GM12878 (cell line): ENCODE data around the gene GRM7. TPM values are rescaled to one million over a fixed set of nuclear protein-coding genes. Genes with fewer than 3 reads are reported as not detected.

ENCODE experiments used
- ATAC-seq: fragments of 200-7000 bp; cut with Tn5 transposase; 3 replicates; pipeline ENCODE4 v1.9.1; 2020; ENCODE audit warnings: mild to moderate bottlenecking, moderate library complexity
- BruUV-seq: library from RNA; stranded (reverse); fragments of 400-500 nt; replicated peaks from 2 replicates; lab custom pipeline; 2021; lab: Mats Ljungman, UMichigan
- CTCF ChIA-PET: fragments of 300-600 bp; sonication (Branson Sonifier 250); formaldehyde crosslinking; extraction: SDS; loops from one replicate; lab custom pipeline; 2021; ENCODE audit warnings: inconsistent platforms; lab: Yijun Ruan, JAX
- POLR2A ChIA-PET: fragments of 350-600 bp; formaldehyde crosslinking; extraction: SDS; loops from one replicate; lab custom pipeline; 2021; ENCODE audit warnings: inconsistent platforms; lab: Charles Lee
- RAD21 ChIA-PET: fragments of 300-600 bp; sonication (Branson Sonifier 250); formaldehyde crosslinking; loops from one replicate; lab custom pipeline; 2023; ENCODE audit warnings: antibody characterized with exemption; ENCODE audit not compliant: unreplicated experiment; lab: Charles Lee
- SMC1A ChIA-PET: fragments of 300-600 bp; sonication (Branson Sonifier 250); formaldehyde crosslinking; loops from one replicate; lab custom pipeline; 2023; ENCODE audit not compliant: unreplicated experiment, uncharacterized antibody; lab: Charles Lee
- DNase-seq: peaks from one replicate; pipeline ENCODE4 v3.0.0-alpha.2; 2011; ENCODE audit warnings: low read depth, low spot score
- FAIRE-seq: peaks from 3 replicates; lab custom pipeline; 2011; peaks lifted over from hg19 to GRCh38; lab: Jason Lieb, UNC
- H2AFZ ChIP-seq: 2 replicates; pipeline ENCODE4 v1.6.0; 2011; ENCODE audit warnings: low read depth, low read length, control low read depth; ENCODE audit not compliant: control insufficient read depth
- H3K27ac ChIP-seq: 2 replicates; pipeline ENCODE4 v1.5.1; 2011; ENCODE audit warnings: control low read depth; ENCODE audit not compliant: control insufficient read depth, insufficient read depth
- H3K27me3 ChIP-seq, 2 experiments: replicated peaks in 1 of 2; 2 replicates each; pipeline versions ENCODE4 v1.6.0 to v1.6.1; 2011; ENCODE audit warnings: low read length in 1 of 2; ENCODE audit not compliant: control insufficient read depth in 2 of 2, insufficient read depth in 2 of 2
- H3K36me3 ChIP-seq, 2 experiments: 2 replicates each; pipeline ENCODE4 v1.5.1; 2011; ENCODE audit warnings: low read length in 1 of 2; ENCODE audit not compliant: control insufficient read depth in 2 of 2, insufficient read depth in 2 of 2
- H3K4me1 ChIP-seq: 2 replicates; pipeline ENCODE4 v1.6.1; 2011; ENCODE audit warnings: mild to moderate bottlenecking, low read length, moderate library complexity, mixed read lengths; ENCODE audit not compliant: control insufficient read depth, insufficient read depth
- H3K4me2 ChIP-seq: 2 replicates; pipeline ENCODE4 v1.6.0; 2011; ENCODE audit warnings: control low read depth; ENCODE audit not compliant: control insufficient read depth, insufficient read depth
- H3K4me3 ChIP-seq: fragments of 200-600 bp; sonication (generic); 2 replicates; pipeline ENCODE4 v1.5.1; 2016
- H3K79me2 ChIP-seq: 2 replicates; pipeline ENCODE4 v1.6.0; 2011; ENCODE audit warnings: low read length; ENCODE audit not compliant: control insufficient read depth, insufficient read depth
- H3K9ac ChIP-seq: 2 replicates; pipeline ENCODE4 v1.8.0; 2011; ENCODE audit warnings: low read length, control low read depth, mixed read lengths; ENCODE audit not compliant: control insufficient read depth, insufficient read depth
- H3K9me3 ChIP-seq: replicated peaks from 3 replicates; pipeline ENCODE4 v1.5.1; 2011; ENCODE audit warnings: mild to moderate bottlenecking, low read length; ENCODE audit not compliant: control insufficient read depth, insufficient read depth
- H4K20me1 ChIP-seq: 2 replicates; pipeline ENCODE4 v1.6.0; 2011; ENCODE audit not compliant: control insufficient read depth, insufficient read depth
- CBX3 ChIP-seq: fragments of 200-600 bp; sonication (generic); IDR thresholded peaks from 2 replicates; pipeline ENCODE4 v1.6.1; 2016; ENCODE audit warnings: low read depth, borderline replicate concordance
- CBX5 ChIP-seq: sonication (generic); IDR thresholded peaks from 2 replicates; pipeline ENCODE4 v1.6.1; 2016; ENCODE audit warnings: low read depth, moderate library complexity, mild to moderate bottlenecking, inconsistent platforms
- CREB1 ChIP-seq: IDR thresholded peaks from 2 replicates; pipeline ENCODE4 v1.6.1; 2012; ENCODE audit warnings: low read depth, mild to moderate bottlenecking, inconsistent platforms
- DPF2 ChIP-seq: fragments of 450-650 bp; IDR thresholded peaks from 2 replicates; pipeline ENCODE4 v1.6.1; 2017; ENCODE audit warnings: mild to moderate bottlenecking
- EP300 ChIP-seq, 2 experiments: fragments of 150-350 bp in 1 of 2; IDR thresholded peaks; 2 replicates each; pipeline ENCODE4 v1.6.1; 2011 to 2012; ENCODE audit warnings: low read depth in 2 of 2, low read length in 2 of 2, borderline replicate concordance in 1 of 2, improper control_type of control experiment in 1 of 2, inconsistent platforms in 1 of 2; ENCODE audit not compliant: control insufficient read depth in 1 of 2
- KLF5 ChIP-seq: fragments of 450-650 bp; IDR thresholded peaks from 2 replicates; pipeline ENCODE4 v1.6.1; 2014; ENCODE audit warnings: mild to moderate bottlenecking; ENCODE audit not compliant: partially characterized antibody
- RB1 ChIP-seq: fragments of 450-650 bp; formaldehyde crosslinking; IDR thresholded peaks from 2 replicates; pipeline ENCODE4 v1.6.1; 2017; ENCODE audit warnings: mild to moderate bottlenecking, borderline replicate concordance
- RBBP5 ChIP-seq: fragments of 200-600 bp; sonication (generic); conservative IDR thresholded peaks from 2 replicates; pipeline ENCODE4 v1.6.1; 2016
- SIN3A ChIP-seq: IDR thresholded peaks from 2 replicates; pipeline ENCODE4 v1.6.1; 2012; ENCODE audit warnings: low read depth, low read length, improper control_type of control experiment
- SMARCA5 ChIP-seq: fragments of 450-650 bp; IDR thresholded peaks from 2 replicates; pipeline ENCODE4 v1.6.1; 2017; ENCODE audit warnings: mild to moderate bottlenecking
- SMC3 ChIP-seq: IDR thresholded peaks from 2 replicates; pipeline ENCODE4 v1.6.1; 2011; ENCODE audit warnings: low read length, improper control_type of control experiment, borderline replicate concordance
- STAT3 ChIP-seq: IDR thresholded peaks from 2 replicates; pipeline ENCODE4 v1.6.1; 2011; ENCODE audit warnings: low read depth, low read length, improper control_type of control experiment
- TCF7 ChIP-seq: IDR thresholded peaks from 2 replicates; pipeline ENCODE4 v1.6.1; 2014; ENCODE audit warnings: antibody characterized with exemption, borderline replicate concordance
- ZNF274 ChIP-seq: IDR thresholded peaks from one replicate; pipeline ENCODE4 v1.8.0; 2011; ENCODE audit not compliant: insufficient read length, insufficient read depth
- WGBS: methylation state at CpG from one replicate; pipeline ENCODE4 v1.1.6; 2016; ENCODE audit warnings: low lambda C conversion rate; ENCODE audit not compliant: insufficient replicate concordance, insufficient coverage; ENCODE audit errors: missing lambda C conversion rate; 5-methylcytosine and 5-hydroxymethylcytosine counted together
- in situ Hi-C: fragments of 300-500 bp; cut with MboI; formaldehyde crosslinking; loops from 9 replicates; pipeline ENCODE4 v1.14.3; 2018; ENCODE audit warnings: mixed read lengths
- intact Hi-C: fragments of 100-400 bp; cut with micrococcal nuclease; formaldehyde crosslinking; loops from one replicate; pipeline ENCODE4 v1.14.2; 2022; ENCODE audit not compliant: unreplicated experiment
- polyA plus RNA-seq, 11 experiments: library from polyadenylated mRNA; depleted of rRNA in 4 of 11; unstranded in 6 of 11; stranded (reverse) in 5 of 11; fragments of >200 nt; fragmentation: Nextera tagmentation in 4 of 11; fragmentation: Illumina TruSeq in 1 of 11; extraction: Ambion mirVana in 4 of 11; extraction: Trizol in 1 of 11; gene quantifications; 1 replicate in 1 of 11; 2 replicates in 10 of 11; pipeline versions ENCODE4 v1.2.1 to v1.2.3, GENCODE V29; 2011 to 2016; ENCODE audit warnings: inconsistent platforms in 2 of 11, missing spikeins in 2 of 11, low read depth in 1 of 11
- total RNA-seq, 4 experiments: library from RNA; depleted of rRNA in 3 of 4; stranded (reverse); fragments of >200 nt in 3 of 4; fragmentation: Illumina TruSeq in 1 of 4; extraction: Trizol in 1 of 4; gene quantifications; 2 replicates each; pipeline versions ENCODE4 v1.2.1 to v1.2.3, GENCODE V29; 2013 to 2021
- TF ChIP-seq, protein P1 (sequence below): fragments of 450-650 bp; formaldehyde crosslinking; IDR thresholded peaks from 2 replicates; pipeline ENCODE4 v1.5.0; 2022; ENCODE audit warnings: mild to moderate bottlenecking, missing genetic modification characterization
- TF ChIP-seq, protein P2 (sequence below): fragments of 450-650 bp; IDR thresholded peaks from 2 replicates; pipeline ENCODE4 v1.6.1; 2018; ENCODE audit warnings: borderline replicate concordance, mild to moderate bottlenecking; ENCODE audit not compliant: partially characterized antibody
- TF ChIP-seq, protein P3 (sequence below): fragments of 450-650 bp; IDR thresholded peaks from 2 replicates; pipeline ENCODE4 v1.6.1; 2017; ENCODE audit warnings: mild to moderate bottlenecking, moderate library complexity

The GRM7 gene
- total and polyA plus RNA-seq, 10 of the 15 experiments (the other 5 are each of a cell fraction or from before 2014, with no cell fraction given), result not detected

DNA sequence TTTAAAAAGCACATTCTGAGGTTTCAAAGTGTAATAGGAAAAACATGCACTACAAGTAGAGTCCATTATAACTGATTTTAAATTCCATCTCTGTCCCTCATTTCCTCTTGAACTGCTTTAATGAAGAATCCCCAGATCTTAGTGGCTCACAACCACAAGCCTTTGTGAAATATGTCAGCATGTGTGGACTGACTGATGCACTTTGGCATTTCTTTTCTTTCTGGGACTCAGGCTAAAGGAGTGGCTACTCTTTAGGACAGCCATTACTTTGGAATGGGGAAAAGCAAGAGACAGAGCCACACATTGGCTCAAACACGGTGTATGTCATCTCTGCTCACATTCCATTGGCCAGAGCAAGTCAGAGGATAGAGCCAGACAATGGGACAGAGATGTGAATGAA, 139.6 kb downstream of the GRM7 start:
- Histone ChIP-seq H4K20me1 (no peaks in the 10 kb centered on the region), H3K36me3 (no peaks in the 10 kb centered on the region), H3K4me2 (no peak overlapping the region), H3K27me3 (no peaks in the 10 kb centered on the region), H3K4me1 (no peaks in the 10 kb centered on the region), H3K9ac (no peak overlapping the region), H3K79me2 (no peaks in the 10 kb centered on the region), H2AFZ (no peak overlapping the region), H3K9me3 (no peaks in the 10 kb centered on the region), H3K27ac (no peak overlapping the region), H3K4me3 (no peak overlapping the region)
- ATAC-seq (no peak), DNase-seq (no peak), FAIRE-seq (no peak)
- in situ Hi-C loops (no loop called here), intact Hi-C loops (no loop called here)
- ChIA-PET CTCF (no interaction called here), SMC1A (no interaction called here), RAD21 (no interaction called here), POLR2A (no interaction called here)
- BruUV-seq, result no TSS peak
- 6% methylated on average over 1 of the region's 1 CpG for WGBS
- TF ChIP-seq RBBP5 (no peak), SIN3A (no peak), CBX3 (no peak), SMC3 (no peak), DPF2 (no peak), ZNF274 (no peak), EP300 (IDR thresholded peaks at IDR 0.05; ENCODE audit: borderline replicate concordance in 1 of 2, control insufficient read depth in 1 of 2, low read depth in 2 of 2, low read length in 2 of 2) (no peak), CBX5 (no peak), STAT3 (no peak), RB1 (no peak), KLF5 (no peak), TCF7 (no peak), SMARCA5 (no peak), CREB1 (no peak)
- TF ChIP-seq, protein P1, sequence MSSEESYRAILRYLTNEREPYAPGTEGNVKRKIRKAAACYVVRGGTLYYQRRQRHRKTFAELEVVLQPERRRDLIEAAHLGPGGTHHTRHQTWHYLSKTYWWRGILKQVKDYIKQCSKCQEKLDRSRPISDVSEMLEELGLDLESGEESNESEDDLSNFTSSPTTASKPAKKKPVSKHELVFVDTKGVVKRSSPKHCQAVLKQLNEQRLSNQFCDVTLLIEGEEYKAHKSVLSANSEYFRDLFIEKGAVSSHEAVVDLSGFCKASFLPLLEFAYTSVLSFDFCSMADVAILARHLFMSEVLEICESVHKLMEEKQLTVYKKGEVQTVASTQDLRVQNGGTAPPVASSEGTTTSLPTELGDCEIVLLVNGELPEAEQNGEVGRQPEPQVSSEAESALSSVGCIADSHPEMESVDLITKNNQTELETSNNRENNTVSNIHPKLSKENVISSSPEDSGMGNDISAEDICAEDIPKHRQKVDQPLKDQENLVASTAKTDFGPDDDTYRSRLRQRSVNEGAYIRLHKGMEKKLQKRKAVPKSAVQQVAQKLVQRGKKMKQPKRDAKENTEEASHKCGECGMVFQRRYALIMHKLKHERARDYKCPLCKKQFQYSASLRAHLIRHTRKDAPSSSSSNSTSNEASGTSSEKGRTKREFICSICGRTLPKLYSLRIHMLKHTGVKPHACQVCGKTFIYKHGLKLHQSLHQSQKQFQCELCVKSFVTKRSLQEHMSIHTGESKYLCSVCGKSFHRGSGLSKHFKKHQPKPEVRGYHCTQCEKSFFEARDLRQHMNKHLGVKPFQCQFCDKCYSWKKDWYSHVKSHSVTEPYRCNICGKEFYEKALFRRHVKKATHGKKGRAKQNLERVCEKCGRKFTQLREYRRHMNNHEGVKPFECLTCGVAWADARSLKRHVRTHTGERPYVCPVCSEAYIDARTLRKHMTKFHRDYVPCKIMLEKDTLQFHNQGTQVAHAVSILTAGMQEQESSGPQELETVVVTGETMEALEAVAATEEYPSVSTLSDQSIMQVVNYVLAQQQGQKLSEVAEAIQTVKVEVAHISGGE (CRISPR knock-in tag), result no peak
- TF ChIP-seq, protein P2, sequence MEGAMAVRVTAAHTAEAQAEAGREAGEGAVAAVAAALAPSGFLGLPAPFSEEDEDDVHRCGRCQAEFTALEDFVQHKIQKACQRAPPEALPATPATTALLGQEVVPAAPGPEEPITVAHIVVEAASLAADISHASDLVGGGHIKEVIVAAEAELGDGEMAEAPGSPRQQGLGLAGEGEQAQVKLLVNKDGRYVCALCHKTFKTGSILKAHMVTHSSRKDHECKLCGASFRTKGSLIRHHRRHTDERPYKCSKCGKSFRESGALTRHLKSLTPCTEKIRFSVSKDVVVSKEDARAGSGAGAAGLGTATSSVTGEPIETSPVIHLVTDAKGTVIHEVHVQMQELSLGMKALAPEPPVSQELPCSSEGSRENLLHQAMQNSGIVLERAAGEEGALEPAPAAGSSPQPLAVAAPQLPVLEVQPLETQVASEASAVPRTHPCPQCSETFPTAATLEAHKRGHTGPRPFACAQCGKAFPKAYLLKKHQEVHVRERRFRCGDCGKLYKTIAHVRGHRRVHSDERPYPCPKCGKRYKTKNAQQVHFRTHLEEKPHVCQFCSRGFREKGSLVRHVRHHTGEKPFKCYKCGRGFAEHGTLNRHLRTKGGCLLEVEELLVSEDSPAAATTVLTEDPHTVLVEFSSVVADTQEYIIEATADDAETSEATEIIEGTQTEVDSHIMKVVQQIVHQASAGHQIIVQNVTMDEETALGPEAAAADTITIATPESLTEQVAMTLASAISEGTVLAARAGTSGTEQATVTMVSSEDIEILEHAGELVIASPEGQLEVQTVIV, result no peak
- TF ChIP-seq, protein P3, sequence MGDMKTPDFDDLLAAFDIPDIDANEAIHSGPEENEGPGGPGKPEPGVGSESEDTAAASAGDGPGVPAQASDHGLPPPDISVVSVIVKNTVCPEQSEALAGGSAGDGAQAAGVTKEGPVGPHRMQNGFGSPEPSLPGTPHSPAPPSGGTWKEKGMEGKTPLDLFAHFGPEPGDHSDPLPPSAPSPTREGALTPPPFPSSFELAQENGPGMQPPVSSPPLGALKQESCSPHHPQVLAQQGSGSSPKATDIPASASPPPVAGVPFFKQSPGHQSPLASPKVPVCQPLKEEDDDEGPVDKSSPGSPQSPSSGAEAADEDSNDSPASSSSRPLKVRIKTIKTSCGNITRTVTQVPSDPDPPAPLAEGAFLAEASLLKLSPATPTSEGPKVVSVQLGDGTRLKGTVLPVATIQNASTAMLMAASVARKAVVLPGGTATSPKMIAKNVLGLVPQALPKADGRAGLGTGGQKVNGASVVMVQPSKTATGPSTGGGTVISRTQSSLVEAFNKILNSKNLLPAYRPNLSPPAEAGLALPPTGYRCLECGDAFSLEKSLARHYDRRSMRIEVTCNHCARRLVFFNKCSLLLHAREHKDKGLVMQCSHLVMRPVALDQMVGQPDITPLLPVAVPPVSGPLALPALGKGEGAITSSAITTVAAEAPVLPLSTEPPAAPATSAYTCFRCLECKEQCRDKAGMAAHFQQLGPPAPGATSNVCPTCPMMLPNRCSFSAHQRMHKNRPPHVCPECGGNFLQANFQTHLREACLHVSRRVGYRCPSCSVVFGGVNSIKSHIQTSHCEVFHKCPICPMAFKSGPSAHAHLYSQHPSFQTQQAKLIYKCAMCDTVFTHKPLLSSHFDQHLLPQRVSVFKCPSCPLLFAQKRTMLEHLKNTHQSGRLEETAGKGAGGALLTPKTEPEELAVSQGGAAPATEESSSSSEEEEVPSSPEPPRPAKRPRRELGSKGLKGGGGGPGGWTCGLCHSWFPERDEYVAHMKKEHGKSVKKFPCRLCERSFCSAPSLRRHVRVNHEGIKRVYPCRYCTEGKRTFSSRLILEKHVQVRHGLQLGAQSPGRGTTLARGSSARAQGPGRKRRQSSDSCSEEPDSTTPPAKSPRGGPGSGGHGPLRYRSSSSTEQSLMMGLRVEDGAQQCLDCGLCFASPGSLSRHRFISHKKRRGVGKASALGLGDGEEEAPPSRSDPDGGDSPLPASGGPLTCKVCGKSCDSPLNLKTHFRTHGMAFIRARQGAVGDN, result no peak
